Suppressor macrophage (primary cell): ENCODE results near the gene FHOD1.

Source experiments
- DNase-seq, 4 experiments: peaks; one replicate each; pipeline ENCODE4 v3.0.0-alpha.2; 2020 to 2022

The FHOD1 gene

DNA sequence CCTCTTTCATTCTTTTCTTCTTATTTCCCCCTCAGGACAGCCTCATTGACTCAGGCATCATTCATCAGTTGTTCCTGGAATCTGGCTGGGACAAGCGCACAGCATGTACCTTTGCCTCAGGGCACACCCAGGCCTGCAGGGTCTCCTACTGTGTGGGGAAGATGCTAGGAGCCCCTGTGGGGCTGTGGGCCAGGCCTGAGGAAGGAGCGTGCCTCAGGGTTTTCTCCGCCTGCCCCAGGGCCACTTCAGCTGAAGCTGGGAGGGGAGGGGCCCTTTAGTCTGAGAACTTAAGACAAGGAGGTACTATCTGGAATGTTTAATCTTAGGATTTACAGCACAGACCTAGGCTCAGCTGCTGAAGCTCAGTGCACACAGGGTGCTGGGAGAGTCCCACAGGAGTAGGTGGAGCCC lies 40.4 kb downstream of the FHOD1 start:
- no peak for DNase-seq

DNA sequence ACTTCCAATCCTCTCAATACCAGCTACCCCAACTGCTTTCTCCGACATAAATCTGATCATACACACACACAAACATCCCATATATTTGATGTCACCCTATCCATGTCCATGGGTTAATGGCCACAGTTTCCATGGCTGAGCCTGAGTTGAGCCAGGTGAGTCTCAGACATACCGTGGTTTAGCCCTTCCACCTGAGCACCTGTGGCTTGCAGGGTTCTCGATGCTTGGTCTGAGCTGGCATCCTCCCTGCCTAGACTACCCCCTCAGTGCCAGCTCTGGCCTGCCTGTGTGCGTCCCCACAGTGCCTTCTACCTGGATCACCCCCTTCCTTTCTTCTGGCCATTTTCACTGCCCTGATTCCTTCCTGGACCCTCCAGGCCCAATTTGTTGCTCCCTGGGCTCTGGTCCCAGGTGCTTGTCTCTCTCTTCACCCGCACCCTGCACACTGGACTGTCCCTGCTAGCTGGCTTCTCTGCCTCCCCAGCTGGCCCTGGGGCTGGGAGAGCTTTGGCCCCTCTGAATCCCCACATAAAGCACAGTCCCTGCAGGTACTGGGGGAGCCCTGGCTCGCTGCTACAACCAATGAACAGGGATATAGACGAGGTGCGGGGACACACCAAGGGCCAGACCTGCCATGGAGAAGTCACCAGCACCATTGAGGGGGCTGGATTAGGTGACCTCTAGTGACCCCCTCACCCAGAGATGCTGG lies 41.0 kb downstream of the FHOD1 start:
- no peak for DNase-seq

DNA sequence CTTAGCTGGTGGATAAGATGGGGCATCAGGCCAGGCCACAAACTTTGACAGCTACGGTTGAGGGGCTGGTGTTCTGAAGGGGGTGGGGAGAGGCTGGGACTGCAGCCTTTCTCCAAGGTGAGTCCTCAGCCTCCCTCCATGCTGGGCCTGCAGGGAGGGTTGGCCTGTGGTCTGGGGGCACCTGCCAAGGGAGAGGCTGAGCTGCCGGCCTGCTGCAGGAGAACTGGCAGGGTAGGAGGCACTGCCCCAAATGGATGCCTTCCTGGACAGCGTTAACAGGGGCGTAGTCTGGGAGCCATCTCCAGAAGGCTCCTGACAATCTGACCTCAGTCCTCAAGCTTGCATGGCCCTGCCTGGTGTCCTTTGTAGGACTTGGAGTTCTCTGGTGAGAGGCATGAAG lies 43.2 kb downstream of the FHOD1 start:
- no peak for DNase-seq

DNA sequence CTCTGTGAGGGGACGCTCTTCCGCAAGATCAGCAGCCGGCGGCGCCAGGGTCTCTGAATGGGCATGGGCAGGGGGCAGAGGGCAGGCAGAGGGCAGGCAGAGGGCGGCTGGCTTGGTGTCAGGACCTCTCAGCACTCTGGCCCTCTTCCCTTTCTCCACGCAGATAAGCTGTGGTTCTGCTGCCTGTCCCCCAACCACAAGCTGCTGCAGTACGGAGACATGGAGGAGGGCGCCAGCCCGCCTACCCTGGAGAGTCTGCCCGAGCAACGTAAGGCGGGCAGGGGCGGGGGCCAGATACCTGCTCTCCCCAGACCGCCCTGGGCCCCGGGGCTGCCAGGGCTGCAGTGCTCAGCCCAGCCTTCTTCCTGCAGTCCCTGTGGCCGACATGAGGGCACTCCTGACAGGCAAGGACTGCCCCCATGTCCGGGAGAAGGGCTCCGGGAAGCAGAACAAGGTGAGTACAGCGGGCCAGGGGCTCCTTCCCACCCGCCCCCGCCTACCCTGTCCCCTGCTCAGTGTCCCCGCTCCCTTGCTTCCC lies 44.3 kb downstream of the FHOD1 start:
- no peak for DNase-seq

DNA sequence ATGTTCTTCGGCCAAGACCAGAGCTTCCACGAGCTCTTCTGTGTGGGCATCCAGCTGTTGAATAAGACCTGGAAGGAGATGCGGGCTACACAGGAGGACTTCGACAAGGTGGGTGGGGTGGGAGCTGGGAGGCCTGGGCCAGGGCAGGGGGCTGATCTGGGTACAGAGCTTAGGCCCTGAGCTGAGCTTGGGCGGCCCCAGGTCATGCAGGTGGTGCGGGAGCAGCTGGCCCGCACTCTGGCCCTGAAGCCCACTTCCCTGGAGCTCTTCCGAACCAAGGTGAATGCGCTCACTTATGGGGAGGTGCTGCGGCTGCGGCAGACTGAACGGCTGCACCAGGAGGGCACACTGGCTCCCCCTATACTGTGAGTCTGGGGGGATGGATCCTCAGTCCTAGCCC lies 44.9 kb downstream of the FHOD1 start:
- DNase-seq = no peak

DNA sequence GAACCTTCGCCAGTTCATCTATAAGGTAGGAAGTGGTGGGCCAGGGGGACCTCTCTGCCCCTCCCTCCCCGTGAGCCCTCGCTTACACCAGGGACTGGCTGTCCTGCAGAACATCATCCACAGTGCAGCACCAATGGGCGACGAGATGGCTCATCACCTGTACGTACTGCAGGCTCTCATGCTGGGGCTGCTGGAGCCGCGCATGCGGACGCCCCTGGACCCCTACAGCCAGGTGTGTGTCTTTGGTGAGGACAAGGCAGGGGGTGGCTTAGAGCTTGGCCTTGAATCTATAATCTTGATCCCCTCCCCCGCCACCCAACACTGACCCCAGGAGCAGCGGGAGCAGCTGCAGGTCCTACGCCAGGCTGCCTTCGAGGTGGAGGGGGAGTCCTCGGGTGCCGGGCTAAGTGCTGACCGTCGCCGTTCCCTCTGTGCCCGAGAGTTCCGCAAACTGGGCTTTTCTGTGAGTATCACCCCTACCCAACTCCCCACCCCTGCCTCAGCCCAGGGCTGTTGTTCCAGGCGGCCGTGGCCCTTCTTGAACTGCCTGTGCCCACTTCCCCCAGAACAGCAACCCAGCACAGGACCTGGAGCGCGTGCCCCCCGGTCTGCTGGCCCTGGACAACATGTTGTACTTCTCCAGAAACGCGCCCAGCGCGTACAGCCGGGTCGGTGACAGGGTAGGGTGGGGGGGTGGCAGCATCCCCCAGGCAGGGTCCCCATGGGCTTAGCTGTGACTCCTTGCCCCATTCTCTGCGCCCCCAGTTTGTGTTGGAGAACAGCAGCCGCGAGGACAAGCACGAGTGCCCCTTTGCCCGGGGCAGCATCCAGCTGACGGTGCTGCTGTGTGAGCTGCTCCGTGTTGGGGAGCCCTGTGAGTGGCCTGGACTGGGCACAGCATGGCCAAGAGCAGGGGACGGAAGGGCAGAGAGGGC lies 45.6 kb downstream of the FHOD1 start:
- no peak for DNase-seq

DNA sequence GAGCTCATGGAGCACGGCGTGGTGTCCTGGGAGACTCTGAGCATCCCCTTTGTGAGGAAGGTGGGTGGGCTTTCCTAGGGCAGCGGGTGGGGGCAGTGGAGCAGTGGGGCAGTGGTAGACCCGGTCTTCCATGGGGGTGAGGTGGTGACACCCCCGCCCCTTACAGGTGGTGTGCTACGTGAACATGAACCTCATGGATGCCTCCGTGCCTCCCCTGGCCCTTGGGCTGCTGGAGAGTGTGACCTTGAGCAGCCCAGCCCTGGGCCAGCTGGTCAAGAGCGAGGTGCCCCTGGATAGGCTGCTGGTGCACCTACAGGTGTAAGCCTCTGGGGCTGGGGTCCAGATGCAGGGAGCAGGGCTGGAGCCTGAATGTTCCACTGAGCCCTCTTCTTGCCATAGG lies 46.8 kb downstream of the FHOD1 start:
- DNase-seq = no peak

DNA sequence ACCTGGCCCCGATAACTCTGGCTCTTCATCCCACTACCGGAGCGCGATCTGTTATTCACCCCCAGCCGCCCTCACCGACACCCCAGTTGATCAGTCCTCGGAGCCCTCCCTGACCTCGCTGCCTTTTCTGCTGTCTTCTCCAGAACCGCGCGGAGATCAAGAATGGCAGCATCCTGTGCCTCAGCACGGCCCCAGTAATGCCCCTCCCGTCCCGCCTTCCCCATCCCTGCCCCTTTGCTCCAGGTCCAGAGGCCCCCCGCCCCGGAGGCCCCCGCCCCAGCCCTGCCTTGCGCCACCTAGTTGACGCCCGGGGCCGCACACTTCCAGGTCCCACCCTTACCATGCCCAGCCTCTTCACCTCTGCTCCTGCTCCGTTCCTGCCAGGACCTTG lies 47.5 kb downstream of the FHOD1 start:
- DNase-seq = no peak

DNA sequence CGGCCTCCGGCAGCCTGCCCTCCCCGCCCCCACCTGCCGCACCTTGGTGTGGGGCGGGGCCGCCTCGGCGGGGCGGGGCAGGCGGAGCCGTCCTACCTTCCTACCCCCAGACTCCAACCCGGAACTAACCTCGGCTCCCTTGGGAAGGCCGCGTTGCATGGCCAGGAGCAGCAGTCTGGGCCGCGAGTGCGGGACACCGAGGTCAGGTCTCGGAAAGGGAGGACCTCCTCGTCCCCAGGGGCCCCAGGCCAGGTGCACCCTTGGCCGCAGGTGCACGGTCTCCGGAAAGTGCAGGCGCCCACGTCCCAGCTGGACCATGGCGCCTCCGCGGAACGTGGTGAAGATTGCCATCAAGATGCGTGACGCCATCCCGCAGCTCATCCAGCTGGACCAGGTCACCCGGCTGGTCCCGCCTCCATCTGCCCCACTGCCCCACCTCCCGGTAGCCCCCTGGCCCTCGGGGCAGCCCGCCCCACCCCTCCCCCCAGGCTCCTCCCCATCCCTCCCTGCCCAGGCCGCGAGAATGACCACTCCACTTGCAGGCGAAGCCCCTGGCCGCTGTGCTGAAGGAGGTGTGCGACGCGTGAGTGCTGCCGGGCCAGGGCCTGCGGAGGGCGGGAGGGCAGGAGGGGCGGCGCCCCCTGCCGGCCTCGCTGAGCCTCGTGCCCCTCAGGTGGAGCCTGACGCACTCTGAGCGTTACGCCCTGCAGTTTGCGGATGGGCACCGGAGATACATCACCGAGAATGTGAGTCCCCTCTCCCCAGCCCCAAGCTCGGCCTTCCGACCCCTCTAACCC lies 48.1 kb downstream of the FHOD1 start, which contains the start of gene ELMO3:
Gene ELMO3, plus strand, starts transcription at position 121 of the 797 bp plus-strand sequence. Its CDS starts 196 bp downstream, at position 317.
- DNase-seq = peak in 2 of 4 experiments; percentile 17 to 35

DNA sequence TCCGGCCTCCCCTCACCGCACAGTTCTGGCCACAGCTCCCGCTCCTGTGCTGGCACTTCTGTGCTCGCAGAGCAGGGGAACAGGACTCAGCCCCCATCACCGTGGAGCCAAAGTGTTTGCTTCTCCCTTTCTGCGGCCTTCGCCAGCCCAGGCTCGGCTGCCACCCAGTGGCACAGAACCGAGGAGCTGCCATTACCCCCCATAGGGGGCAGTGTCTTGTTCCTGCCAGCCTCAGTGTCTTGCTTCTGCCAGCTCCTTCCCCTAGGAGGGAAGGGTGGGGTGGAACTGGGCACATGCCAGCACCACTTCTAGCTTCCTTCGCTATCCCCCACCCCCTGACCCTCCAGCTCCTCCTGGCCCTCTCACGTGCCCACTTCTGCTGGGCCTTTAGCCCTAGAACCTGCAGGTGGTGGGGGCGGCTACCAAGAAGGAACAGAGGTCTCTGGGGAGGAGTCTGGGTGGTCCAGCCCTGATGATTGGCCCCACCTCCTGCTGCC lies 49.0 kb downstream of the FHOD1 start:
- peak; percentile 60 to 81 (median 74) for DNase-seq

DNA sequence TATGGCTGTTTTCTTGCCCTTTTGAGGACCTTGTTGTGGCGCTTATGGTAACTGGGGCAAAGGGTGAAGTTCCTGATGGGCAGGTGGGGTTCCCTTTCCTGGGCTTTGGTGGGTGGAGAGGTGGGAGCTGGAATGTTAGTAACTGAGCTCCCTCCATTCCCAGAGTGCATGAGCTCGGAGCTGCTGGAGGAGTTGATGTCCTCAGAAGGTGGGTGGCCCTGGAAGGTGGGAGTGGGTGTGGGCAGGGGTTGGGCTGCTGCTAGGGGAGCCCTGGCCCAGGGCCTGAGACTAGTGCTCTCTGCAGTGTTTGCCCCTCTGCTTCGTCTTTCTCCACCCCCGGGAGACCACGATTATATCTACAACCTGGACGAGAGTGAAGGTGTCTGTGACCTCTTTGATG lies 49.6 kb downstream of the FHOD1 start:
- no peak for DNase-seq

DNA sequence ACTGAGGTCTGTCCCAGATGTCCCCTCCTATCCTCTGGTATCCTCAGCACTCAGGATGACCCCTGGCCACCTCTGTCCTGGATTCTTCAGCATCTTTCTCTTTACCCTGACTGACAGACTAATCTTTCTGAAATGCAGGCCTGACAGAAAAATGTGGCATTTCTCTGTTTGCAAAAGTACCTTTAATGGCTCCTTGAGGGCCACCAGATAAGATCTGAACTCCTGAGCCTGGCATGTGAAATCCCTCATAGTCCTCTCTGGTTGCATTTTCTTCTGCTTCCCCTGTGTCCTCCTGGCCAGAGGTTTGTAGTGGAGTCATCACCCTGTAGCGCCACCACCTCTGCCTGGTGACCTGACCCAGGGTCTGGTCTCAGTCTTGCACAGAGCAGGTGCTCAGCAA lies 50.4 kb downstream of the FHOD1 start:
- no peak for DNase-seq

DNA sequence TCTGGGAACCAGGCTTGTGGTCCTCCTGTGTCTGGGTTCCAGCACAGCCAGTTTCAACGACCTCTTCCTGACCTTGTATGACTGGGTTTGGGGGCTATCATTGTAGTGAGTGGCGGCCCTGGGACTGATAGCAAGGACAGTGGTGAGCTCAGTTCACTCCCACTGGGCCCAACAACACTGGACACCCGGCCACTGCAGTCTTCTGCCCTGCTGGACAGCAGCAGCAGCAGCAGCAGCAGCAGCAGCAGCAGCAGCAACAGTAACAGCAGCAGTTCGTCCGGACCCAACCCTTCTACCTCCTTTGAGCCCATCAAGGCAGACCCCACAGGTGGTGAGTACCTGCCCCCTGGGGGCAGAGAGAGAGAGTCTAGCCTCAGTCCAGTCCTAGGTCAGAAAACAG lies 51.6 kb downstream of the FHOD1 start:
- DNase-seq = no peak

DNA sequence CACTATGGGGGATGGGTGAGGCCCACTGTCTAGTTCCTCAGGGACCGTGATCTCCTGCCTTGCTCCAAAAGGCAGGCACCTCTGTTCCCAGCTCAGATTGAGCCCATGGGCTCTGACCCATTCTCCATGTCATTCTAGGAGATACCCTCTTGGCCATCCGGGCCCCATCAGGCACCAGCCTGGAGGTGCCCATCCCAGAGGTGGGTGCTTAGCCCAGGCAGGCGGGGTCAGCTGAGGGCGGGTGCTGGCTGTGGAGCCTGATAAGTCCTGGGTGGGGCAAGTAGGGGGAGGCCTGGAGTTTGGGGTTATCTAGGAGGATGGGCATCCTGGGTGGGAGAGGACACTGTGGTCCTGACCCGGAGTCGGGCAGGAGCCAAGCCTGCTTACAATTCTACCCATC lies 53.0 kb downstream of the FHOD1 start:
- DNase-seq = no peak

DNA sequence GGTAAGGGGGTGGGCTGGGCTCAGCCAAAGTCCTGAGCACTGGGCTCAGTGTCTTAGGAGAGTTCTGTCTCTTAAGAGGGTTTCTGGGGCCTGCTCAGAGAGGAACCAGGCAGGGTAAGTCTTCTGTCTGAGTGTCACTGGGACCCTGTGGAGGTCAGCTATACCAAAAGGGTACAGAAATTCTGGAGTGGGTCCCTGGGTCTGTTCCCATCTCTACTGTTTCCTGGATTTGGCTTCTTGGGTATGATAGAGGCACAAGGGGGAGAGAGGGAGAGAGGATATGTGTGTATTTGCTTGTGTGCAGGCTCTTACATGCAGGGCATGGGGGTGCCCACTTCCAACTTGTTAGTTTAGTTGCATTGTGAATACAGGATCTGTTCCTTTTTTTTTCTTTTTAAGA lies 53.7 kb downstream of the FHOD1 start:
- DNase-seq = no peak

DNA sequence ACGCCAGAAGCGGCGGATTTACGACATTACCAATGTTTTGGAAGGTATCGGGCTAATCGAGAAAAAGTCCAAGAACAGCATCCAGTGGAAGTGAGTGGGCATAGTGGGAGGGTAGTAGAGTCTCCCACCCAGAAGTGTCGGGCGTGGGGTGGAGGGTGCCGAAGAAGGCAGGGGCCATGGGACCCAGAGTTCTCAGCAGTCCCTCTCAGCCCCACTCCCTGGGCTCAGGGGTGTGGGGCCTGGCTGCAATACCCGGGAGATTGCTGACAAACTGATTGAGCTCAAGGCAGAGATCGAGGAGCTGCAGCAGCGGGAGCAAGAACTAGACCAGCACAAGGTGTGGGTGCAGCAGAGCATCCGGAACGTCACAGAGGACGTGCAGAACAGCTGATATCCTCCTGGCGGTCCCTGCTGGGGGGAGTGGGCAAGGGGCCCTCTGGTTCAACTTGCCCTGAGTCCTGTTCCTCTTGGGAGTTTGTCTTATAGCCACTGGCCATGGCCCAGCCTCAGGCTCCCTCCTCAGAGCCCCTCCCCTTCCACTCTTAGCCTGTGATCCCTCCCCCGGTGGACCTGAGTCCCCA lies 54.4 kb downstream of the FHOD1 start:
- DNase-seq = no peak

DNA sequence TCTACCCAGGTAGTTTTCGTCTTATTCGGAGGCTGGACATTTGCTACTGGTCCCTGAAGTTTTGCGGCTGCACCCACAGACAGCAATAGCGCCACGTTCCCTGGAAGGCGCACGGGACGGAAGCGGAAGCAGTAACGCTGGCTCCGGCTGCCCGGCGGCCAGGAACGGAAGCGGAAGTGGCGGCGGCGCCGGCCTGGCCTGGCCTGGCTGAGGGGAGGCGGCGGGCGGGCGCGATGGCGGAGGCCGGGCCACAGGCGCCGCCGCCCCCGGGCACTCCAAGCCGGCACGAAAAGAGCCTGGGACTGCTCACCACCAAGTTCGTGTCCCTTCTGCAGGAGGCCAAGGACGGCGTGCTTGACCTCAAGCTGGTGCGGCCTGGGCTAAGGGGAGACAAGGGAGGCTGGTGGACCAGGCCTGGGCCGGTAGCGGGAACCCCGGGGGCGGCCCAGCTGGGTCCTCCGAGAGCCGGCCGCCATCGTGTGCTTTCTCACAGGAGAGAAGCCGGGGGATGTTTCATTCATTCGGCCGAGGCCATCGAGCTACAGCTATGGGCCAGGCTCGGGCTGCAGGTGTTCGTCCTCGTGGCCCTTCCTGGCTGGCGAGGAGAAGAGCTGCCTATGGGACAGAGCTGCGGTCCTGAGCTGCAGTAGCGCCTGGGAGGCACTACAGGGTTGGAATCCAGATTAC lies 55.1 kb downstream of the FHOD1 start, which contains the start of gene E2F4:
Gene E2F4, plus strand, starts transcription at position 161 of the 687 bp plus-strand sequence. Its CDS starts 73 bp downstream, at position 234.
- peak; percentile 96 to 98 (median 98) for DNase-seq

DNA sequence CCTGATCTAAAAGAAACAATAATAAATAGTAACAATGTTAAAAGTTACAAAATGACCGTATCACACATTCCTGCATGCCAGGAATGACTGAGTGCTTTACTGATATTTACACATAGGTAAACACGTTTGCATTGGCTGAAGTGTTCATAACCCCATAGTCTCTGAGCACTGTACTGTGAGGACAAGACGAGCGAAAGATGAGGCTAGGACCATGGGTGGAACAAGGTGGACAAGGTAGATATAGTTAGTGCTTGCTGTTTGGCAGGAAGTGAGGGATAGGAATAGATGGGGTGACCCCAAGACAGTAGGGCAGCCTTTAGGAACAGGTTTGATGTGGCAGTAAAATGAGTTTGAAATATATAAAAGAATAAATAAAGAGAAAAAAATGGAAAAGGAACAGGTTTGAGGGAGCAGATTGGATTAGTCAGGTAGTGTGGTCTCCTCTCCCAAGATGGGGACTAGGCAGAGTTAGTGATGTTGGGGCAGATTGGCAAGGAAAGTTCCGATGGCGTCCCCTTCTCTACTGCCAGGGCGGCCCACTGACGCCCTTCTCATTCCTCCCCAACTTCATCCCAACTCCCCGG lies 55.8 kb downstream of the FHOD1 start:
- no peak for DNase-seq

DNA sequence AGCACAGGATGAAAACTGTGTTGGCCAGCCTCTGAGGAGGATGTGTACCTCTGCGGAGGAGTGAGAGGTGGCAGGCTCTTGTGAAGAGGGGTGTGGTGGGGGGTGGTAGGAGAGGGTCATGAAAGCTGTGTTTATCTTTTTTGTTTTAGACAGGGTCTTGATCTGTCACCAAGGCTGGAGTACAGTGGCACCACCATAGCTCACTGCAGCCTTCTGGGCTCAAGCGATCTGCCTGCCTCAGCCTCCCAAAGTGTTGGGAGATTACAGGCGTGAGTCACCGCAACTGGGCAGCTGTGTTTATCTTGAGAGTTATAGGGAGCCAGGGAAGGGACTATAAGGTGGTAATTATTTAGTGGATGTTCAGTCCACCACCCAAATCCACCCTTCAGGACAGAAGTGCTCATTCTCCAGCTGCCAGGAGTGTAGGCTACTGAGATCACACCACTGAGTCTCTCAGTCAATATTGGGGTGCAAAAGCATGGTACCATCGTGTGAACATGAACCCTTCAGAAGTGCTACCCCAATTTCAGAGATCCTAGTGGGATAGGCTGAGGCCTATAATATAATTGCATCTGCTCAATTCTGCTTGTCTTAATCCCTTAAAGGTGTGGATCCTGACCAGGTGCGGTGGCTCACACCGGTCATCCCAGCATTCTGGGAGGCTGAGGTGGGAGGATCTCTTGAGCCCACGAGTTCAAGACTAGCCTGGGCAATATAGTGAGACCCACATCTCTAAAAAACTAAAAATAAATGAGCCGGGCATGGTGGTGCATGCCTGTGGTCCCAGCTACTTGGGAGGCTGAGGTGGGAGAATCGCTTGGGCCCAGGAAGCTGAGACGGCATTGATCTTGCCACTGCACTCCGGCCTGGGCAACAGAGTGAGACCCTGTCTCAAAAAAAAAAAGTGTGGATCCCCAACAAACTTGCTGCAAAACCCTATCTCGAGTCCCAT lies 56.6 kb downstream of the FHOD1 start:
- DNase-seq = no peak

DNA sequence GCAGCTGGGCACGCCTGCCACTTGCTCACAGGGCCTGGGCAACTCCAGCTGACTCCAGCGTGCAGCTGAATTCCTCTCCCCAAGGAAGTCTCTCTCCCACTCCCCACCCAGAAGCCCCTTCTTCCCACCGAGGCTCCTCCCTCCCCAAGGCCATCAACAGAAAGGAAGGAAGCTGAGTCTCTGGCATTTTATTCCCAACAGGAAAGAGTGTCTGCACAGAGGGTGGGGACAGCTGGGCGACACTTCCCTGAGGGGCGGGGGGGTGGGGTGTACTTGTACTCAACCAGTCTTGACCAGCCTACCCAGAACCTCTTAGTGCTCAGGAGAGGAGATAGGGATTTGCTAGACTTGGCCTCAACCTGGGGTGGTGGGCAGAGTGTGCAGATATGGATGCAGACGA lies 57.2 kb downstream of the FHOD1 start, which contains the start of gene EXOC3L1:
Gene EXOC3L1, minus strand, starts transcription at position 96 of the 400 bp plus-strand sequence. CDS start 460 bp downstream, outside the sequence.
- DNase-seq = no peak
